ENCODE measurements around the gene DOK7.

The DOK7 gene

DNA sequence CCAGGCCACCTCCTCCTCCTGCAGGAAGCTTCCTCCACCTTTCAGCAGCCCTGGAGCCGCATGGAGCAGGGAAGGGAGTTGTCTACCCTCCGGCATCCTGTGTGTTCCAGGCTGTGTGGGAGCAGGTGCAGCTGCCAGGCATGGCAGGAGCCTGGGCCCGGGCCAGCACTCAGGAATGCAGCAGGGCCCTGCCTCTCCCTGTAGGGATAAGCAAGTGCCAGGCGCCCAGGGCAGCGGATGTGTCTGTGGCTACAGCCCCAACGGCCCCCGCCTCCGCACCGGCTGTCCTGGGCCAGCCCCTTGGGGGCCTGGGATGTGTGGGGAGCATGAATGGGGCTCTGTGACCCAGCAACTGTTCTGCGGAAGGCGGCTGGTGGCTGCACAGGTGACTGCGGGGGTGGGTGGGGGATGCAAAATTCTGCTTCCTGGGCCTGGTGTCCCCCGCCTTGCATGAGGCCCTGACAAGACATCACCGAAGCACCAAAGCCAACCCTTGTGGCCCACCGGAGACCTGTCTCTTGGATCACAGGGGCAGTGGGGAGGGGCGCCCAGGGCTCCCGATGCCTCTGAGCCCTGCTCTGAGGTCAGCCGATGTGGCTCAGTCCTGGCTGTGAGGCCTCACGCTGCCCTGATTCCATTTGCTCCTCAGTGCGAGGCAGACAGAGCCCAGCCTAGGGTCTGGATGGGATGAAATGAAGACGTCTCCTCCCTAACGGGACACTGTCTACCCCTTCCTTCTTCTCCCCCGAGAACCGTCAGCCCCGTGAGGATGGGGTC is 1.4 kb upstream of the DOK7 start:
- Mint-ChIP-seq H3K27ac (no peak overlapping the region), H3K9me3 (no peaks in the 10 kb centered on the region), H3K36me3 (no peaks in the 10 kb centered on the region), H3K4me1 (no peaks in the 10 kb centered on the region), H3K4me3 (no peak overlapping the region)
- ATAC-seq (peak; percentile 14), DNase-seq (ENCODE audit: low spot score in 2 of 2) (no peak)

DNA sequence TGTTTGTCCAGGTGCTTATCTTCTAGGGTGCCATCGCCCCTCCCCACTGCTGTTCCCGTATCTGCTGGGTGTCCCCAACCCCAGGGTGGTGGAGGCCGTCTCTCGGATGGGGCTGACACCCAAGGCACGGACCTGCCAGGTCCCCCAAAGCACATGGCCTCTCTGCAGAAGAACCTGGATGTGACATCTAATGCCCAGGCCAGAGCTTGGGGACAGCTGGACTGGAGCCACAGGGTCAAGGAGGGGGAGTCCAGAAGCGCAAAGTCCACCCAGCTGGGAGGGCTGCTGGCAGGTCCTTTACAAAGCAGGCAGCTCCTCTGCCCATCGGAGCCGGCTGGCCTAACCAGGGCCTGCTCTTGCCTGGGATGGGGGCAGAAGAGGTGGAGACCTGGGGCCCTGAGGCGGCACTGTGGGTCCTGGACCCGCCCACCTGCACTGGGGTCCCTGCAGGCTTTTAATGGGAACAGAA is 751 bp upstream of the DOK7 start:
- no peak overlapping the region for H3K27ac Mint-ChIP-seq

DNA sequence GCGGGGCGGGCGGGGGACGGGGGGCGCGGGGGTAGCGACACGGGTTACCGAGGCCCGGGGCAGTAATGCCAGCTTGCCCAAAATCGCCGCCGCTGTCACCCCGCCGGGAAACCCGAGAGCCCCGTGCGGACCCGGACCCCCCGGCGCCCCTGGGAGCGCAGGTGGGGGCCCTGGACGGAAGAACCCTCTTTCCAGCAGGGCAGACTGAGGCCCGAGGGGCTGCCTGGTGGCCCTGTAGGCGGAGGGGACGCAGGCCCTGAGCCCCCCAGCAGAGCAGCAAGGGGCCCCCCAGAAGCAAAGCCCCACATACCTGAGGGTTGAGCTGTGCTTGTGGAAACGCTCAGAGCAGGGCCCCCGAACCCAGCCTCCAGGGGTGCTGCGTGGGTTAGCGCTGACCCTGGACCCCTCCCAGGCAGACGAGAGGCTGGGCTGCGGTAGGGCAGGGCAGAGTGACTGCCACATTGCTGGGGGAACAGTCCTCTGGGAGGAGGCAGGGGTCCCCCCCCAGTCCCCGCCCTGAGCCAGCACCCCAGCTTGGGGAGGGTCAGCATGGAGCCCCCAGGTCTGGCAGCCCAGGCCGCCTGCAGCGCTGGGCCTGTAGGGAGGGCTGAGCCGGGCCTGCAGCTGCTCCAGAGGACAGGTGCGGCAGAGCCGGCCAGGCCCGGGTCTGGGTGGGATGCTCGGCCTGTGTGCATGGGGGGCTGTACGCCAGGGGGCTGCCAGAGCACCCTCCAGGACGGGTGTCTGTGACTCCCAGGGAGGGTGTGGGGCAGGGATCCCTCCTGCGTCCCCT is 646 bp downstream of the DOK7 start:
- Mint-ChIP-seq H3K4me3 (no peak overlapping the region), H3K27ac (no peak overlapping the region), H3K9me3 (no peaks in the 10 kb centered on the region), H3K36me3 (no peaks in the 10 kb centered on the region), H3K4me1 (no peaks in the 10 kb centered on the region)
- DNase-seq (ENCODE audit: low spot score in 2 of 2): no peak
- ATAC-seq: no peak

More for the DNA sequence above, 751 bp upstream of the DOK7 start:
- Mint-ChIP-seq H3K4me3 (peak overlapping the region; percentile 57), H3K9me3 (no peaks in the 10 kb centered on the region), H3K4me1 (no peaks in the 10 kb centered on the region), H3K36me3 (no peaks in the 10 kb centered on the region)
- DNase-seq (ENCODE audit: low spot score in 2 of 2) (no peak), ATAC-seq (no peak)

DNA sequence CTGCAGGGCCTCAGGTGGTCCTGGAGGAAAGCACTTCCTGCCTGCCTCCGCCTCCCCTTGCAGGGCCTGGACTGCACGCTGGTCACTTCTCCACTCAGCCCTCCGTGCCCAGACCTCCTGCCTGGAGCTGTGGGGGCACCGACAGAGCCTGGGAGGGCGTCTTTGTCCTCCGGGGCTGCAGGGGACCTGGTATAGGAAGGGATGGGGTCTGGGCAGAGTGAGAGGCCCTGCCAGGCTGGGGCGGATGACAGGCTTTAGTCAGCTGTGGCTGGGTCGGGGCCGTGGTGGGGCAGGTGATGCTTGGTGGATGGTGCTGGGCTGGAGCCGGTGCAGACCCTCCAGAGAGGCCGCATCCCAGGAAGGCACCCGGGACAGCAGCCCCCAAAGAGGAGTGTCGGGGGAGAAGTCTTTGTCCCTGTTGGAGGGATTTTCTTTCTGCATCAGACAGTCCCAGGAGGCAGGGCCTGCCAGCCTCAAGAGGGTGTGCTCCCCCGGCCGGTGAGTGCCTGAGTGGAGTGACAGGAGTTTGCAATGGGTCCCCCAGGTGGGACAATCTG is 1.3 kb downstream of the DOK7 start:
- DNase-seq (ENCODE audit: low spot score in 2 of 2) (no peak), ATAC-seq (no peak)
- Mint-ChIP-seq H3K4me3 (no peak overlapping the region), H3K36me3 (no peaks in the 10 kb centered on the region), H3K4me1 (no peaks in the 10 kb centered on the region), H3K9me3 (no peaks in the 10 kb centered on the region), H3K27ac (no peak overlapping the region)

DNA sequence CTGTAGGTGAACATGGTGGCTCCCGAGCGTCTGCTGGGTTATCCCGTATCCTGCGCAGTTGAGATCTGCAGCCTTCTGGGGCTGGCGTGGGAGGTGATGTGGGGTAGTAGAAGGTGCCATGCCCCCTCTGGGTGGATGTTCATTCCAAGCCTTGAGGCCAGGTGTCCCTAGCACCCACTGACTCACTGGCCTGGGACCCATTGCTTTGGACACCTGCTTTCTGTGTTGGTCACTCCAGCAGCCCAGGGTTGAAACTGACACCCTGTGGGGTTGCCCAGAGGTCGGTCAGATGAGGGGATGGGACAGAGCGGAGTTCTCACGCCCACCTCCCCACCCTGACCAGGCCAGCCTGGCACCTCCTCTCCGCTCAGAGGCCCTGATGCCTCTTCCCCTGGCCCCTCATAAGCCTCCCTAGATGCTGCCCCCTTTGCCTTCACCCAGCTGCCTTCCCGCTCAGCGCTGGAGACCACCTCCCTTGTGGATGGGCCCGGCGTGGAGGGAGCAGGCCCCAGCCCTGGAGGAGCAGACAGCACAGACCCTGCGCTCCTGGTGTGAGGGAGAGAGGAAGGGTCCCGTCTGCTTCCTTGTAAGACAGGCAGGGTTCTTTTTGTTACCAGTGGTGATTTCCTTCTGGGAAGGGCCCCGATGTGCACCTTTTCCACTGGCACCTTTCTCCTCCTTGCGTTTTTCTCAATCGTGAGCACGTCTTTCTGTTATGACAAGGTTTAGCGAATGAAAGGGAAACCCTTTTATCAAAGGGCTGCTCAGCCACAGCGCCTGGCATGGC is 2.0 kb downstream of the DOK7 start:
- H3K9me3 Mint-ChIP-seq: no peaks in the 10 kb centered on the region
- H3K27ac Mint-ChIP-seq: no peak overlapping the region
- DNase-seq (ENCODE audit: low spot score in 2 of 2) (no peak), ATAC-seq (no peak)
- H3K4me3 Mint-ChIP-seq: no peak overlapping the region
- H3K4me1 Mint-ChIP-seq: no peaks in the 10 kb centered on the region
- no peaks in the 10 kb centered on the region for H3K36me3 Mint-ChIP-seq

DNA sequence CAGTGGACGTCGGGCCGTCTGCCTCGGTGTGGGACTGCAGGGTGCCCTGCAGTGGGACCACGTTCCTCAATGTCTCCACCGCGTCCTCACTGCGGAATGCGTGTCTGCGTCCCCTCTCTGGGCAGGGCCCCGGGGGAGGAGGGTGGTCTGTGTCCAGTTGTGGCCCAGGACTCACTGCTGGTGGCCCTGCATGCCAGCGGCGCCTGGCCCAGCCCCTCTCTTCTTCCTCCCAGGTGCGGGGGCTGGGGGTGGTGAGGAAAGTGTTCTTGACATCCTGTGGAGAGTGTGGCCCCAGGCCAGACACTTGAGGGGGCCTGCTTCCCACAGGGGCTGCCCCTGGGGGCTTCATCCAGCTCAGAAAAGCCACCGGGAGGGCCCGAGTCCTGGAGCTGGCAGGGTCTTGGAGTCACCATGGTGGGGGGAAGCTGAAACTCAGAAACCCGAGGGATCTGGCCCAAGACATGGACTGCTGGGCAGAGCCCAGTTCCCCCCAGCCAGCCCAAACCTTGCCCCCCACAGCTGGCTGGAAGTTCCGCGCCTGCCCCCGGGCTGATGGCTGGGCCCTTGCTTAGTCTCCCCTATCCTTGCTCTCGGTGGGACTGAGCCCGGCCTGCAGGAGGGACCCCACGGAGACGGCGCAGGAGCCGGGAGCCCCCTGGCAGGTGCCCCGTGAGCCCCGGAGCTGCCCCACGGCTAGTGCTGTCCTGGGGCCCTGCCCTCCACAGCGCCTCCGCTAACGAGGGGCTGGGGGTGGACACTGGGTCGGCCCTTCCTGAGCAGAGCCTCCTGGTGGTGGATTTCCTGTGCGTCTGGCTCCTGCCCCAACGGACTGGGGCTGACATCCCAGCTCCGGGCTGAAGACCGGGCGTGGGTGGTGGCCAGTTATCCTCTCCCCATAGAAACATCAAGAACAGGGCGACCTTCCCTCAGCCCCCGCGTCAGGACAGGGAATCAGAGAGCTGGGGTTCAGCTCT is 2.9 kb downstream of the DOK7 start:
- DNase-seq (ENCODE audit: low spot score in 2 of 2) (no peak), ATAC-seq (no peak)
- H3K27ac Mint-ChIP-seq: no peak overlapping the region
- no peaks in the 10 kb centered on the region for H3K4me1 Mint-ChIP-seq
- no peaks in the 10 kb centered on the region for H3K9me3 Mint-ChIP-seq
- H3K4me3 Mint-ChIP-seq: no peak overlapping the region
- no peaks in the 10 kb centered on the region for H3K36me3 Mint-ChIP-seq

DNA sequence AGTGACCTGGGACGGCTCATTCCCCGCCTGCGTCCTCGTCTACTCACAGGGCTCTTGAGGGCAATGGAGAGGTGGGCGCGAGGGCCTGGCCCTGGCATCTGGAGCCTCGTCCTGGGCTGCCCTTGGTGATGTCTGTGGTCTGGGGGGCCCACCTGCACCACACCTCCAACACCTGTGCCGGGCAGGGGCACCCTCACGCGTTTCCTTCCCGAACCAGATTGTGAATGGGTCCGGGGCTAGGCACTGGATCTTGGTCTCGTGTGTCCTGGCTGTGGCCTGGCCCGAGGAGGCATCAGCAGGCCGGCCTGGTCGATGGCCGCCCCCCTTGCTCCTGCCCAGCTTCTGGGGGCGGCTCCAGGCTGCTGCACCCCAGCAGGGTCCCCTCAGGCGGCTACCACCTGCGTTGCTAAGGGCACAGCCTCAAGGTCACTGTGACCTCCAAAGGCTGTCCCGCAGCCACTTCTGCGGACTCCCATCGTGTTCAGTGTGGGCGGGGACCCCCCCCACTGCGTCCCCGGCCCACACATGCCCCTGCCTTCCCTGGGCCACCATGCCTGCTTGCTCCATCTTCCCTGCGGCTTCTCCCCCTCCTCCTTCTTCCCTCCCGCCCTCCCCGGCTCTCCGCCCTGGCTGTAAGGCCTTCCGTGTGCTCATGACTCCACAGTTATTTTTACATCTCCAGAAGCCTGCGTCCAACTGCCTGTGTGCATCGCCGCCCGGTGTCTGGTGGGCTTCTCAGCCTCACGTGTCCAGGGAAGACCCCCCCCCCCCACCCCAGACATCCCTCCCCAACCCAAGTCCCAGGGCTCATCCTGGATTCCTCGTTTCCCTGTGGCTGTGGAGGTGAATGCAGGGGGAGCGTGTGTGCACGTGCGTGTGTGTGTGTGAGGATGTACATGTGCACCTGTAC is 3.8 kb downstream of the DOK7 start:
- Mint-ChIP-seq H3K9me3 (no peaks in the 10 kb centered on the region), H3K4me3 (no peak overlapping the region)

DNA sequence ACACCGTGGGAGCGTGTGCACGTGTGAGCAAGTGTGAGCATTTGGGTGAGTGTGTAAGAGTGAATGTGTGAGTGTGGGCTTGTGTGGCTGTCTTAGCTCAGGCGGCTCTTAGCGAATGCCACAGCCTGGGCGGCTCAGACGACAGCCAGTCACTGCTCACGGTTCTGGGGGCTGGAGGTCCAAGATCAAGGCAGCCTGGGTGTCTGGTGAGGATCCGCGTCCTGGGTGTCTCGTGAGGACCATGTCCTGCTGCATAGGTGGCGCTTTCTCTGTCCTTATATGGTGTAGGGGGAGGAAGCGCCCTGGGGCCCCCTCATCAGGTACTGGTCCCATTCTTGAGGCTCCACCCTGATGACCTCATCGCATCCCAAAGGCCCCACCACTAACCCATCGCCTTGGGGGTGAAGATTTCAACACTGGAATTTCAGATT is 4.5 kb downstream of the DOK7 start:
- Mint-ChIP-seq H3K9me3 (no peaks in the 10 kb centered on the region), H3K27ac (no peak overlapping the region), H3K4me1 (no peaks in the 10 kb centered on the region), H3K36me3 (no peaks in the 10 kb centered on the region), H3K4me3 (no peak overlapping the region)
- ATAC-seq (no peak), DNase-seq (ENCODE audit: low spot score in 2 of 2) (no peak)

More for the DNA sequence above, 3.8 kb downstream of the DOK7 start:
- no peaks in the 10 kb centered on the region for H3K36me3 Mint-ChIP-seq
- H3K4me1 Mint-ChIP-seq: no peaks in the 10 kb centered on the region
- DNase-seq (ENCODE audit: low spot score in 2 of 2) (no peak), ATAC-seq (no peak)
- H3K27ac Mint-ChIP-seq: no peak overlapping the region

DNA sequence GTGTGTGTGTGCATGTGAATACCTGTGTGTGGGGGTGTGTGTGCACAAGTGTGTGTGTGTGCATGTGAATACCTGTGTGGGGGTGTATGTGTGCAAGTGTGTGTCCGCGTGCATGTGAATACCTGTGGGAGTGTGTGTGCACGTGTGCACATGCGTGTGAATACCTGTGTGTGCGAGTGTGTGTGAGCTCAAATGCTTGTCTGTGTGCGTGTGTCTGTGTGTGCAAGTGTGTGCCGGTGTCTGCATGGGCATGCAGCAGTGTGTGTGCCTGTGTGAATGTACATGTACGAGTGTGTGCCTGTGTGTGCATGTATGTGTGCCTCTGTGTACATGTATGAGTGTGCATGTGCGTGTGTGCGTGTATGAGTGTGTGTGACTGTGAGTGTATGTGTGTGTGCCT is 5.0 kb downstream of the DOK7 start:
- Mint-ChIP-seq H3K4me1 (no peaks in the 10 kb centered on the region), H3K36me3 (no peaks in the 10 kb centered on the region), H3K27ac (no peak overlapping the region), H3K9me3 (no peaks in the 10 kb centered on the region), H3K4me3 (no peak overlapping the region)
- DNase-seq (ENCODE audit: low spot score in 2 of 2) (no peak), ATAC-seq (no peak)

DNA sequence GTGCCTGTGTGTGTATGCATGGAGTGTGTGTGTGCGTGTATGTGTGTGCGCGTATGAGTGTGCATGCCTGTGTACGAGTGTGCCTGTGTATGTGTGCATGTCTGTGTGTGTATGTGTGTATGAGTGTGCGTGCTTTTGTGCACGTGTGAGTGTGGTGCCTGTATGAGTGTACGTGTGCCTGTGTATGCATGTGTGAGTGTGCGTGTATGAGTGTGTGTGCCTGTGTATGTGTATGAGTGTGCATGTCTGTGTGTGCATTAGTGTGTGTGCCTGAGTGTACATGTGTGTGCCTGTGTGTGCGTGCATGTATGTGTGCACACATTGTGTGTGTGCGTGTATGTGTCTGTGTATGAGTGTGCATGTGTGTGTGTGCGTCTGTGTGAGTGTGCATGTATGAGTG is 5.7 kb downstream of the DOK7 start:
- H3K27ac Mint-ChIP-seq: no peak overlapping the region
- no peak for ATAC-seq
- DNase-seq (ENCODE audit: low spot score in 2 of 2): no peak
- H3K36me3 Mint-ChIP-seq: no peaks in the 10 kb centered on the region
- no peak overlapping the region for H3K4me3 Mint-ChIP-seq
- no peaks in the 10 kb centered on the region for H3K4me1 Mint-ChIP-seq
- H3K9me3 Mint-ChIP-seq: no peaks in the 10 kb centered on the region

DNA sequence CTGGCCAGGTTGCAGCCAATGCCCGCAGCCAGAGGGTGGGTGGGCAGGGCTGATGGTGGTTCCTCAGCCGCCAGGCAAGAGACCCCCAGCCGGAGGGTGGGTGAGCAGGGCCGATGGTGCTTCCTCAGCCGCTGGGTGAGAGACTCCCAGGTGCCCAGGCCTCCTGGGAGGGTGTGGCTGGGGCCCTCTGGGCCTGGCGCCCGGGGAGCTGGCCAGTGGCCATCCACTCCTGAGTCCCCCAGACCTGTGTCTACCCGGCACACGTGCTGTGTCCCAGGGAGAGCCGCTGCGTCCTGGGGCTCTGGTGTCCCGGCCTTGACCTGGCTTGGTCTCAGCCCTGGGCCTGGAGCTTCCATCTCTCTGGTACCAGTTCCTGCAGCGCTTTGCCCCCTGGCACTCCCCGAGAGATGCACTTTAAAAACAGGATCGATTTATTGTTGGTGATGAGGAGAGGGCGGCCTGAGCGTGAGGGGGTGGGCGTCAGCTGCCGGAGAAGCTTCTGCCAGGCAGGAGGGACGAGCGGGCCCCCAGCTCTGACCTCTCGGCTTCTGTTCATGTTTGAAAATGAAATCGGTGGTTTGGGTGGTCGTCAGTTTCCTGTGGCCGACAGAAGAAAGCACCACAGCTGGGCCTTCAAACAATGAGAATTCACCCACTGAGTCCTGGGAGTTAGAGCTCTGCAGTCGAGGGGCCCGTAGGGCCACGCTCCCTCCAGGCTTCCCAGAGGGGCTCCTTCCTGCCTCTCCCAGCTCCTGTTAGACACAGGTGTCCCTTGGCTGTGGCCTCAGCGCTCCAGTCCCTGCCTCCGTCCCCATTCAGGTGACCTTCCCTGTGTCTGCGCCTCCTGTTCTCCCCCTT is 6.5 kb downstream of the DOK7 start:
- no peak overlapping the region for H3K27ac Mint-ChIP-seq
- H3K4me1 Mint-ChIP-seq: no peaks in the 10 kb centered on the region
- no peaks in the 10 kb centered on the region for H3K9me3 Mint-ChIP-seq
- ATAC-seq: no peak
- H3K36me3 Mint-ChIP-seq: no peaks in the 10 kb centered on the region
- no peak overlapping the region for H3K4me3 Mint-ChIP-seq
- no peak for DNase-seq (ENCODE audit: low spot score in 2 of 2)

DNA sequence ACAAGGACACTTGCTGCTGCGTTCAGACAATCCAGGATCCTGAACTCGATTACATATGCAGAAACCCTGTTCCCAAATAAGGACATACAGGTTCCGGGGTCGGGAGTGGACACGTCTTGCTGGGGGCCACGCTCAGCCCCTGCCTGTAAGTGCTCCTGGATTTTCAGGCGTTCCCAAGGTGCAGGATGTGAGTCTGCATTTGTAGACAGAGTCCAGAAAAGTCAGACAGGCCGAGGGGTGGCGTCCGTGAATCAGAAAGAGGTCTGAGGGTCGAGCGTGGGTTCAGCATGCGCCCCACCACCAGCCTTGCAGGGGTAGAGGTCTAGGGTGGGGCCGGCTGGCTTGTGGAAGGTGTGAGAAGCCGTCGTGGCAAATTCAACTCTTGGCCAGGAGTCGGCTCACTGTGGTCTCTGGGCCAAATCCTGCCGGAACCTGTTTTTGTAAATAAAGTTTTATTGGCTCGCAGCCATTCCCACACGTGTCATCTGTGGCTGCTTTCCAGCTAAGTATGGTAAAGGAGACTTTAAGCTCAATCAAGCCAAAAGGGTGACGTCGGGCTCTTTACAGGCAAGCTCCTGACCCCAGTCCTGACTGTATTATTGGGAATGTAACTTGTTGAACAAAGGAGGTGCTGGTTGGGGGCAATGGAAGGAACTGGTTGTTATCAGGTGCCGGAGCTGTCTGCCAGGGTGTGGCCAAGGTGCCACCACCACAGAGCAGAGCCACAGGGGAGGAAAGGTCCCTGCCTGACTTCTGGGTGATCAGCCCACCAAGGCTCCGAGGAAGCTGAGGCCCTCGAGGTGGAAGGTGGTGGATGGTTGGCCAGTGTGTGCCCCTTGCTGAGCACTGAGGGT is 7.4 kb downstream of the DOK7 start:
- no peak for DNase-seq (ENCODE audit: low spot score in 2 of 2)
- no peak for ATAC-seq
- no peak overlapping the region for H3K27ac Mint-ChIP-seq
- no peaks in the 10 kb centered on the region for H3K9me3 Mint-ChIP-seq
- H3K36me3 Mint-ChIP-seq: no peaks in the 10 kb centered on the region
- no peak overlapping the region for H3K4me3 Mint-ChIP-seq
- H3K4me1 Mint-ChIP-seq: no peaks in the 10 kb centered on the region

All from stimulated activated effector memory CD8-positive, alpha-beta T cell treated with anti-CD3 and anti-CD28 coated beads, Interleukin-12 subunit alpha, Interleukin-12 subunit beta, amount 100 ng/mL, for 72 hours (primary cell).